Kidney capillary endothelial cell (primary cell): ENCODE measurements around the gene RNF182.
"Not testable (repeated sequence)": the region's sequence is repeated elsewhere in the genome, so short reads cannot be mapped to it uniquely, and the experiment has no call there.

ENCODE experiments used
- DNase-seq: peaks from one replicate; pipeline ENCODE4 v3.0.0-alpha.2; 2018; ENCODE audit warnings: low spot score

RNF182 gene

GRCh38 chr6:13924949-13925881, at the start of gene RNF182:
TSS of gene RNF182 (plus strand) at chr6:13924952. CDS start at chr6:13977120, 52,168 bp downstream.
- DNase-seq, result no peak

GRCh38 chr6:13877051-13877450, 47.7 kb upstream of the RNF182 start:
- DNase-seq, result no peak

GRCh38 chr6:13880061-13880663, 44.6 kb upstream of the RNF182 start:
- DNase-seq, result not testable (repeated sequence)

GRCh38 chr6:13881621-13882165, 43.1 kb upstream of the RNF182 start:
- DNase-seq, result no peak

GRCh38 chr6:13883966-13884365, 40.8 kb upstream of the RNF182 start:
- DNase-seq, result no peak

GRCh38 chr6:13884397-13884796, 40.4 kb upstream of the RNF182 start:
- no peak for DNase-seq

GRCh38 chr6:13885601-13886000, 39.2 kb upstream of the RNF182 start:
- DNase-seq, result no peak

- DNase-seq, result no peak
These were observed 37.8 kb upstream of the RNF182 start for GRCh38 chr6:13886949-13887348.

GRCh38 chr6:13892017-13892645, 32.6 kb upstream of the RNF182 start:
- no peak for DNase-seq

- DNase-seq, result no peak
These were observed 21.8 kb upstream of the RNF182 start for GRCh38 chr6:13902922-13903321.

- DNase-seq, result no peak
These were observed 21.4 kb upstream of the RNF182 start for GRCh38 chr6:13903364-13903763.

- no peak for DNase-seq
These were observed 17.8 kb upstream of the RNF182 start for GRCh38 chr6:13907001-13907350.

- no peak for DNase-seq
These were observed 17.0 kb upstream of the RNF182 start for GRCh38 chr6:13907614-13908215.

- DNase-seq, result peak; percentile 72
These were observed 15.8 kb upstream of the RNF182 start for GRCh38 chr6:13908955-13909381.

- no peak for DNase-seq
These were observed 14.3 kb upstream of the RNF182 start for GRCh38 chr6:13910443-13910842.

- DNase-seq, result no peak
These were observed 13.4 kb upstream of the RNF182 start for GRCh38 chr6:13911337-13911736.

GRCh38 chr6:13913226-13914001, 11.3 kb upstream of the RNF182 start:
- DNase-seq, result no peak

- no peak for DNase-seq
These were observed 10.4 kb upstream of the RNF182 start for GRCh38 chr6:13914351-13914750.

GRCh38 chr6:13915561-13916229, 9.1 kb upstream of the RNF182 start:
- no peak for DNase-seq

GRCh38 chr6:13916230-13916944, 8.4 kb upstream of the RNF182 start:
- no peak for DNase-seq
